Keratinocyte (primary cell): ENCODE data around the gene CDH7. TPM values are rescaled to one million over a fixed set of nuclear protein-coding genes. Genes with fewer than 3 reads are reported as not detected.

Experiments used
- DNase-seq: peaks from one replicate; pipeline ENCODE4 v3.0.0-alpha.2; 2011; ENCODE audit warnings: low read depth, missing footprints, low spot score
- FAIRE-seq: peaks from 2 replicates; lab custom pipeline; 2011; peaks lifted over from hg19 to GRCh38; lab: Jason Lieb, UNC
- H2AFZ ChIP-seq: 2 replicates; pipeline ENCODE4 v1.6.0; 2012; ENCODE audit warnings: low read length, control low read depth, inconsistent platforms; ENCODE audit not compliant: control insufficient read depth
- H3K27ac ChIP-seq: 2 replicates; pipeline ENCODE4 v1.5.1; 2011; ENCODE audit warnings: low read length; ENCODE audit not compliant: control insufficient read depth, insufficient read depth
- H3K27me3 ChIP-seq: 3 replicates; pipeline ENCODE4 v1.6.0; 2011; ENCODE audit warnings: low read length; ENCODE audit not compliant: control insufficient read depth, insufficient read depth; ENCODE audit errors: extremely low read depth
- H3K36me3 ChIP-seq, 2 experiments: 2 replicates in 1 of 2; 3 replicates in 1 of 2; pipeline ENCODE4 v1.5.1; 2011; ENCODE audit warnings: low read length in 2 of 2, mild to moderate bottlenecking in 1 of 2; ENCODE audit not compliant: control insufficient read depth in 2 of 2, insufficient read depth in 2 of 2; ENCODE audit errors: extremely low read depth in 1 of 2
- H3K4me1 ChIP-seq: 3 replicates; pipeline ENCODE4 v1.5.1; 2011; ENCODE audit warnings: low read length; ENCODE audit not compliant: control insufficient read depth, insufficient read depth; ENCODE audit errors: extremely low read depth
- H3K4me2 ChIP-seq: 3 replicates; pipeline ENCODE4 v1.6.0; 2011; ENCODE audit warnings: low read depth, low read length; ENCODE audit not compliant: control insufficient read depth, insufficient read depth; ENCODE audit errors: extremely low read depth
- H3K4me3 ChIP-seq, 3 experiments: fragments of 200-600 bp in 1 of 3; sonication (generic) in 1 of 3; 2 replicates in 2 of 3; 3 replicates in 1 of 3; pipeline ENCODE4 v1.5.1; 2011 to 2016; ENCODE audit warnings: low read length in 3 of 3, mild to moderate bottlenecking in 3 of 3, control low read depth in 2 of 3, inconsistent platforms in 1 of 3, low read depth in 1 of 3, mixed read lengths in 1 of 3, mixed run types in 1 of 3, moderate library complexity in 1 of 3; ENCODE audit not compliant: control insufficient read depth in 2 of 3, insufficient read depth in 2 of 3; ENCODE audit errors: extremely low read depth in 1 of 3
- H3K79me2 ChIP-seq: 2 replicates; pipeline ENCODE4 v1.6.0; 2012; ENCODE audit warnings: low read length; ENCODE audit not compliant: control insufficient read depth, insufficient read depth
- H3K9ac ChIP-seq: 3 replicates; pipeline ENCODE4 v1.6.0; 2011; ENCODE audit warnings: low read length; ENCODE audit not compliant: control insufficient read depth, insufficient read depth; ENCODE audit errors: extremely low read depth
- H3K9me1 ChIP-seq: 3 replicates; pipeline ENCODE4 v1.6.0; 2011; ENCODE audit warnings: low read length; ENCODE audit not compliant: control insufficient read depth, insufficient read depth; ENCODE audit errors: extremely low read depth
- H3K9me3 ChIP-seq: 2 replicates; pipeline ENCODE4 v1.5.1; 2012; ENCODE audit warnings: low read depth, low read length; ENCODE audit not compliant: control insufficient read depth
- H4K20me1 ChIP-seq: 3 replicates; pipeline ENCODE4 v1.6.0; 2011; ENCODE audit warnings: low read length; ENCODE audit not compliant: control insufficient read depth, insufficient read depth; ENCODE audit errors: extremely low read depth
- CTCF ChIP-seq, 3 experiments: IDR thresholded peaks in 1 of 3; conservative IDR thresholded peaks in 1 of 3; optimal IDR thresholded peaks in 1 of 3; 2 replicates in 2 of 3; 3 replicates in 1 of 3; pipeline versions ENCODE3 to v1.5.1; 2011; ENCODE audit warnings: low read length in 3 of 3, mild to moderate bottlenecking in 3 of 3, moderate library complexity in 2 of 3, control low read depth in 1 of 3, inconsistent platforms in 1 of 3; ENCODE audit not compliant: insufficient read depth in 2 of 3; ENCODE audit errors: extremely low read depth in 1 of 3
- EZH2 ChIP-seq: IDR thresholded peaks from one replicate; pipeline ENCODE4 v1.6.1; 2012; ENCODE audit warnings: inconsistent platforms, mild to moderate bottlenecking, low read length, moderate library complexity
- dilution Hi-C: fragments of 300-500 bp; cut with MboI; formaldehyde crosslinking; loops from one replicate; pipeline ENCODE4 v1.7.0; 2020; ENCODE audit warnings: low sequenced_read_pairs; ENCODE audit not compliant: extremely low pct_ligation_motif_present
- polyA plus RNA-seq, 5 experiments: library from polyadenylated mRNA; depleted of rRNA in 3 of 5; stranded (reverse) in 3 of 5; stranded (forward) in 1 of 5; unstranded in 1 of 5; fragments of >200 nt; gene quantifications; 1 replicate in 1 of 5; 2 replicates in 3 of 5; 3 replicates in 1 of 5; pipeline versions ENCODE4 v1.2.1 to v1.2.3, GENCODE V29; 2011 to 2012; ENCODE audit warnings: missing spikeins in 2 of 5, low read depth in 1 of 5, low replicate concordance in 1 of 5

Gene CDH7
- polyA plus RNA-seq, 1 donor (not counting 4 experiments of a cell fraction or from before 2014, with no cell fraction given): not detected

GRCh38 chr18:65761636-65762295, 11.0 kb downstream of the CDH7 start:
- Histone ChIP-seq H3K4me2 (no peak overlapping the region), H3K27ac (no peak overlapping the region), H3K4me3 (no peak overlapping the region), H4K20me1 (no peaks in the 10 kb centered on the region), H3K36me3 (no peaks in the 10 kb centered on the region), H3K27me3 (no peaks in the 10 kb centered on the region), H3K9ac (no peak overlapping the region), H2AFZ (no peak overlapping the region), H3K9me3 (no peaks in the 10 kb centered on the region), H3K9me1 (no peaks in the 10 kb centered on the region), H3K79me2 (no peaks in the 10 kb centered on the region), H3K4me1 (no peaks in the 10 kb centered on the region)
- TF ChIP-seq EZH2: no peak
- TF ChIP-seq CTCF (optimal IDR thresholded peaks at IDR 0.05 in 1 of 3, IDR thresholded peaks at IDR 0.05 in 1 of 3, conservative IDR thresholded peaks at IDR 0.05 in 1 of 3; ENCODE audit: extremely low read depth in 1 of 3, insufficient read depth in 2 of 3, low read length in 3 of 3): no peak
- DNase-seq (no peak), FAIRE-seq (no peak)
- dilution Hi-C loops: no loop called here

GRCh38 chr18:65762556-65762955, 11.7 kb downstream of the CDH7 start:
- Histone ChIP-seq H3K9me3 (no peaks in the 10 kb centered on the region), H3K9ac (no peak overlapping the region), H3K27ac (no peak overlapping the region), H3K4me2 (no peak overlapping the region), H3K4me1 (no peaks in the 10 kb centered on the region), H3K36me3 (no peaks in the 10 kb centered on the region), H3K27me3 (no peaks in the 10 kb centered on the region), H2AFZ (no peak overlapping the region), H3K4me3 (no peak overlapping the region), H4K20me1 (no peaks in the 10 kb centered on the region), H3K9me1 (no peaks in the 10 kb centered on the region), H3K79me2 (no peaks in the 10 kb centered on the region)
- DNase-seq: no peak
- FAIRE-seq: no peak
- dilution Hi-C loops: no loop called here
- TF ChIP-seq CTCF (optimal IDR thresholded peaks at IDR 0.05 in 1 of 3, IDR thresholded peaks at IDR 0.05 in 1 of 3, conservative IDR thresholded peaks at IDR 0.05 in 1 of 3; ENCODE audit: extremely low read depth in 1 of 3, insufficient read depth in 2 of 3, low read length in 3 of 3) (no peak), EZH2 (no peak)
